ENCODE measurements around the gene THAP7.

THAP7 gene

GRCh38 chr22:20999350-21000206 is 2.3 kb downstream of the THAP7 start:
- H3K4me1 ChIP-seq (ENCODE audit: control insufficient read depth, low read length) = peaks cover 28% of the 10 kb centered on the region
- H3F3A ChIP-seq (ENCODE audit: control insufficient read depth, insufficient read depth) = peaks cover 9% of the 10 kb centered on the region
- peaks cover 56% of the 10 kb centered on the region for H3K36me3 ChIP-seq (ENCODE audit: control insufficient read depth, low read length)
- TF ChIP-seq EZH2phosphoT487 (IDR thresholded peaks at IDR 0.05; ENCODE audit: borderline replicate concordance, low read length) (no peak), CTCF (IDR thresholded peaks at IDR 0.05; ENCODE audit: low read depth, low read length, poor library complexity, severe bottlenecking) (no peak)
- no peak overlapping the region for H3K27ac ChIP-seq (ENCODE audit: low read depth, low read length)
- H3K79me2 ChIP-seq (ENCODE audit: control insufficient read depth, low read length) = peaks cover 35% of the 10 kb centered on the region
- no peaks in the 10 kb centered on the region for H3K27me3 ChIP-seq (ENCODE audit: control insufficient read depth, low read length)
- no peaks in the 10 kb centered on the region for H3K9me3 ChIP-seq (ENCODE audit: control insufficient read depth, insufficient read depth, low read length)
- no peaks in the 10 kb centered on the region for H4K20me1 ChIP-seq (ENCODE audit: control insufficient read depth, insufficient read depth, low read depth, low read length)
- H3K4me3 ChIP-seq (ENCODE audit: low read length) = peak overlapping the region; percentile 92
- H3K4me2 ChIP-seq (ENCODE audit: low read length) = peak overlapping the region; percentile 91
- no peaks in the 10 kb centered on the region for H3K9me2 ChIP-seq (replicated peaks; ENCODE audit: control insufficient read depth, low read length)

GRCh38 chr22:20998411-20999336 is 3.2 kb downstream of the THAP7 start:
- Histone ChIP-seq H4K20me1 (ENCODE audit: control insufficient read depth, insufficient read depth, low read depth, low read length) (no peaks in the 10 kb centered on the region), H3K4me1 (ENCODE audit: control insufficient read depth, low read length) (peaks cover 24% of the 10 kb centered on the region), H3K79me2 (ENCODE audit: control insufficient read depth, low read length) (peaks cover 32% of the 10 kb centered on the region), H3K4me2 (ENCODE audit: low read length) (no peak overlapping the region), H3K36me3 (ENCODE audit: control insufficient read depth, low read length) (peaks cover 56% of the 10 kb centered on the region), H3K9me3 (ENCODE audit: control insufficient read depth, insufficient read depth, low read length) (no peaks in the 10 kb centered on the region), H3K9me2 (replicated peaks; ENCODE audit: control insufficient read depth, low read length) (no peaks in the 10 kb centered on the region), H3F3A (ENCODE audit: control insufficient read depth, insufficient read depth) (peaks cover 7% of the 10 kb centered on the region), H3K27me3 (ENCODE audit: control insufficient read depth, low read length) (no peaks in the 10 kb centered on the region), H3K27ac (ENCODE audit: low read depth, low read length) (no peak overlapping the region), H3K4me3 (ENCODE audit: low read length) (no peak overlapping the region)
- TF ChIP-seq CTCF (IDR thresholded peaks at IDR 0.05; ENCODE audit: low read depth, low read length, poor library complexity, severe bottlenecking) (no peak), EZH2phosphoT487 (IDR thresholded peaks at IDR 0.05; ENCODE audit: borderline replicate concordance, low read length) (no peak)

GRCh38 chr22:20997536-20998257 is 4.2 kb downstream of the THAP7 start:
- Histone ChIP-seq H3K36me3 (ENCODE audit: control insufficient read depth, low read length) (peaks cover 58% of the 10 kb centered on the region), H3K9me2 (replicated peaks; ENCODE audit: control insufficient read depth, low read length) (no peaks in the 10 kb centered on the region), H3K4me2 (ENCODE audit: low read length) (no peak overlapping the region), H3K9me3 (ENCODE audit: control insufficient read depth, insufficient read depth, low read length) (no peaks in the 10 kb centered on the region), H3K4me3 (ENCODE audit: low read length) (no peak overlapping the region), H3K27ac (ENCODE audit: low read depth, low read length) (no peak overlapping the region), H3K4me1 (ENCODE audit: control insufficient read depth, low read length) (peaks cover 14% of the 10 kb centered on the region), H3K79me2 (ENCODE audit: control insufficient read depth, low read length) (peaks cover 23% of the 10 kb centered on the region), H3K27me3 (ENCODE audit: control insufficient read depth, low read length) (no peaks in the 10 kb centered on the region), H3F3A (ENCODE audit: control insufficient read depth, insufficient read depth) (peaks cover 7% of the 10 kb centered on the region), H4K20me1 (ENCODE audit: control insufficient read depth, insufficient read depth, low read depth, low read length) (no peaks in the 10 kb centered on the region)
- no peak for TF ChIP-seq EZH2phosphoT487 (IDR thresholded peaks at IDR 0.05; ENCODE audit: borderline replicate concordance, low read length)
- no peak for TF ChIP-seq CTCF (IDR thresholded peaks at IDR 0.05; ENCODE audit: low read depth, low read length, poor library complexity, severe bottlenecking)
